Trophoblast cell (in vitro differentiated cells and primary cell): Measurements from ENCODE around the gene NDUFB3.

Experiments used
- DNase-seq, 2 donors: peaks; one replicate each; pipeline ENCODE4 v3.0.0-alpha.2; 2016
- H2AFZ ChIP-seq: 2 replicates; pipeline ENCODE4 v1.6.1; 2013; ENCODE audit warnings: low read length, moderate library complexity, mild to moderate bottlenecking; ENCODE audit not compliant: insufficient read depth, poor library complexity
- H2AK5ac ChIP-seq: 2 replicates; pipeline ENCODE4 v1.6.1; 2013; ENCODE audit warnings: mild to moderate bottlenecking, low read length
- H2BK120ac ChIP-seq: 2 replicates; pipeline ENCODE4 v1.6.1; 2013; ENCODE audit warnings: low read length, mild to moderate bottlenecking, moderate library complexity; ENCODE audit not compliant: insufficient read depth, poor library complexity
- H2BK12ac ChIP-seq: 2 replicates; pipeline ENCODE4 v1.6.1; 2013; ENCODE audit warnings: mild to moderate bottlenecking, low read length, moderate library complexity
- H2BK5ac ChIP-seq: 2 replicates; pipeline ENCODE4 v1.6.1; 2013; ENCODE audit warnings: low read length, low read depth, moderate library complexity, mild to moderate bottlenecking; ENCODE audit not compliant: poor library complexity
- H3K14ac ChIP-seq: 2 replicates; pipeline ENCODE4 v1.6.1; 2013; ENCODE audit warnings: mild to moderate bottlenecking, low read length
- H3K18ac ChIP-seq: 2 replicates; pipeline ENCODE4 v1.6.1; 2013; ENCODE audit warnings: mild to moderate bottlenecking, low read length
- H3K23ac ChIP-seq: 2 replicates; pipeline ENCODE4 v1.6.1; 2013; ENCODE audit warnings: low read length
- H3K27ac ChIP-seq: 2 replicates; pipeline ENCODE4 v1.5.1; 2013; ENCODE audit warnings: low read depth, mild to moderate bottlenecking, inconsistent platforms, low read length, moderate library complexity
- H3K27me3 ChIP-seq: 2 replicates; pipeline ENCODE4 v1.6.1; 2013; ENCODE audit warnings: inconsistent platforms, mild to moderate bottlenecking, low read length, moderate library complexity; ENCODE audit not compliant: insufficient read depth
- H3K36me3 ChIP-seq, 2 experiments: 1 replicate in 1 of 2; 2 replicates in 1 of 2; pipeline ENCODE4 v1.6.1; 2013; ENCODE audit warnings: low read length in 2 of 2, mild to moderate bottlenecking in 2 of 2, moderate library complexity in 1 of 2; ENCODE audit not compliant: insufficient read depth in 2 of 2, control insufficient read depth in 1 of 2
- H3K4ac ChIP-seq: 2 replicates; pipeline ENCODE4 v1.6.1; 2013; ENCODE audit warnings: low read depth, mild to moderate bottlenecking, low read length, moderate library complexity
- H3K4me1 ChIP-seq, 2 experiments: 1 replicate in 1 of 2; 2 replicates in 1 of 2; pipeline ENCODE4 v1.6.1; 2013; ENCODE audit warnings: low read length in 2 of 2, mild to moderate bottlenecking in 2 of 2, moderate library complexity in 1 of 2; ENCODE audit not compliant: insufficient read depth in 2 of 2, control insufficient read depth in 1 of 2
- H3K4me2 ChIP-seq: 2 replicates; pipeline ENCODE4 v1.6.1; 2013; ENCODE audit warnings: inconsistent platforms, mild to moderate bottlenecking, low read length, moderate library complexity
- H3K4me3 ChIP-seq: 2 replicates; pipeline ENCODE4 v1.5.1; 2013; ENCODE audit warnings: mild to moderate bottlenecking, low read depth, low read length, inconsistent platforms
- H3K79me1 ChIP-seq: one replicate; pipeline ENCODE4 v1.6.1; 2013; ENCODE audit warnings: low read length
- H3K79me2 ChIP-seq: 2 replicates; pipeline ENCODE4 v1.6.1; 2013; ENCODE audit warnings: low read length, mild to moderate bottlenecking; ENCODE audit not compliant: control insufficient read depth, insufficient read depth, poor library complexity
- H3K9ac ChIP-seq: 2 replicates; pipeline ENCODE4 v1.6.1; 2013; ENCODE audit warnings: mild to moderate bottlenecking, low read length
- H3K9me3 ChIP-seq: 2 replicates; pipeline ENCODE4 v1.6.1; 2013; ENCODE audit warnings: low read depth, mild to moderate bottlenecking, control low read depth, inconsistent platforms, low read length; ENCODE audit not compliant: insufficient read depth
- H4K12ac ChIP-seq: 2 replicates; pipeline ENCODE4 v1.6.1; 2013; ENCODE audit warnings: low read depth, mild to moderate bottlenecking, low read length, moderate library complexity
- H4K8ac ChIP-seq: 2 replicates; pipeline ENCODE4 v1.6.1; 2013; ENCODE audit warnings: low read depth, mild to moderate bottlenecking, low read length, moderate library complexity
- H4K91ac ChIP-seq: one replicate; pipeline ENCODE4 v1.6.1; 2013; ENCODE audit warnings: low read depth, mild to moderate bottlenecking, low read length, moderate library complexity
- WGBS: extraction: QIAGEN DNeasy Blood & Tissue Kit; methylation state at CpG from one replicate; pipeline ENCODE4 v1.1.7; 2013; ENCODE audit warnings: missing lambda C conversion rate; ENCODE audit not compliant: insufficient read length, insufficient coverage; ENCODE audit errors: extremely low coverage; 5-methylcytosine and 5-hydroxymethylcytosine counted together

The NDUFB3 gene

GRCh38 chr2:201105759-201106158 is 34.0 kb downstream of the NDUFB3 start:
- Histone ChIP-seq H3K4me3 (no peak overlapping the region), H4K12ac (no peak overlapping the region), H3K23ac (no peak overlapping the region), H4K91ac (no peak overlapping the region), H2AFZ (no peak overlapping the region), H3K27ac (no peak overlapping the region), H4K8ac (no peak overlapping the region), H2BK120ac (no peak overlapping the region), H3K4me2 (no peak overlapping the region), H3K36me3 (no peaks in the 10 kb centered on the region), H3K9me3 (no peaks in the 10 kb centered on the region), H3K4me1 (no peaks in the 10 kb centered on the region), H3K79me2 (no peaks in the 10 kb centered on the region), H2AK5ac (no peak overlapping the region), H2BK5ac (no peak overlapping the region), H3K79me1 (no peaks in the 10 kb centered on the region), H3K27me3 (no peaks in the 10 kb centered on the region), H3K9ac (no peak overlapping the region), H2BK12ac (no peak overlapping the region), H3K14ac (no peak overlapping the region), H3K4ac (no peak overlapping the region), H3K18ac (no peak overlapping the region)
- DNase-seq = no peak
- WGBS = no CpG with 5 or more reads among the region's 1 CpG

- H3K4me2 ChIP-seq = no peak overlapping the region
- no peak overlapping the region for H2AFZ ChIP-seq
- no peak overlapping the region for H3K27ac ChIP-seq
- no peak overlapping the region for H2BK120ac ChIP-seq
- no peak overlapping the region for H3K18ac ChIP-seq
- H2BK12ac ChIP-seq = no peak overlapping the region
- no peaks in the 10 kb centered on the region for H3K9me3 ChIP-seq
- WGBS = no CpG with 5 or more reads among the region's 2 CpGs
- no peaks in the 10 kb centered on the region for H3K36me3 ChIP-seq
- no peak overlapping the region for H4K8ac ChIP-seq
- no peak overlapping the region for H2BK5ac ChIP-seq
- no peak for DNase-seq
- H3K4me3 ChIP-seq = no peak overlapping the region
- H3K14ac ChIP-seq = no peak overlapping the region
- no peak overlapping the region for H3K23ac ChIP-seq
- H3K27me3 ChIP-seq = no peaks in the 10 kb centered on the region
- H3K4me1 ChIP-seq = no peaks in the 10 kb centered on the region
- no peak overlapping the region for H3K4ac ChIP-seq
- no peak overlapping the region for H2AK5ac ChIP-seq
- H3K9ac ChIP-seq = no peak overlapping the region
- no peaks in the 10 kb centered on the region for H3K79me2 ChIP-seq
- no peak overlapping the region for H4K91ac ChIP-seq
- H3K79me1 ChIP-seq = no peaks in the 10 kb centered on the region
- no peak overlapping the region for H4K12ac ChIP-seq
Observed at GRCh38 chr2:201107624-201108023, 35.8 kb downstream of the NDUFB3 start.

GRCh38 chr2:201108341-201108740 is 36.5 kb downstream of the NDUFB3 start:
- H2BK12ac ChIP-seq = no peak overlapping the region
- H3K36me3 ChIP-seq = no peaks in the 10 kb centered on the region
- no peak overlapping the region for H3K4ac ChIP-seq
- H3K14ac ChIP-seq = no peak overlapping the region
- H3K18ac ChIP-seq = no peak overlapping the region
- H2BK120ac ChIP-seq = no peak overlapping the region
- H3K23ac ChIP-seq = no peak overlapping the region
- H3K4me2 ChIP-seq = no peak overlapping the region
- no peak overlapping the region for H3K9ac ChIP-seq
- H3K27me3 ChIP-seq = no peaks in the 10 kb centered on the region
- no peaks in the 10 kb centered on the region for H3K4me1 ChIP-seq
- no peak overlapping the region for H4K12ac ChIP-seq
- H2AFZ ChIP-seq = no peak overlapping the region
- no peak overlapping the region for H4K91ac ChIP-seq
- no peak for DNase-seq
- no peak overlapping the region for H3K27ac ChIP-seq
- no CpG with 5 or more reads among the region's 2 CpGs for WGBS
- H2BK5ac ChIP-seq = no peak overlapping the region
- H3K4me3 ChIP-seq = no peak overlapping the region
- no peak overlapping the region for H2AK5ac ChIP-seq
- H3K79me1 ChIP-seq = no peaks in the 10 kb centered on the region
- H4K8ac ChIP-seq = no peak overlapping the region
- no peaks in the 10 kb centered on the region for H3K9me3 ChIP-seq
- H3K79me2 ChIP-seq = no peaks in the 10 kb centered on the region

GRCh38 chr2:201109186-201109585 is 37.4 kb downstream of the NDUFB3 start:
- H4K8ac ChIP-seq = no peak overlapping the region
- H2BK5ac ChIP-seq = no peak overlapping the region
- no peak overlapping the region for H4K12ac ChIP-seq

More at GRCh38 chr2:201109186-201109585, 37.4 kb downstream of the NDUFB3 start:
- no peak overlapping the region for H3K27ac ChIP-seq
- H3K14ac ChIP-seq = no peak overlapping the region
- H3K27me3 ChIP-seq = no peaks in the 10 kb centered on the region
- WGBS = no CpG with 5 or more reads among the region's 4 CpGs
- H3K4me3 ChIP-seq = no peak overlapping the region
- no peak for DNase-seq
- H3K79me1 ChIP-seq = no peaks in the 10 kb centered on the region
- no peaks in the 10 kb centered on the region for H3K4me1 ChIP-seq
- H3K9me3 ChIP-seq = no peaks in the 10 kb centered on the region
- H2BK120ac ChIP-seq = no peak overlapping the region
- H4K91ac ChIP-seq = no peak overlapping the region
- H3K36me3 ChIP-seq = no peaks in the 10 kb centered on the region
- H2AK5ac ChIP-seq = no peak overlapping the region
- no peak overlapping the region for H3K23ac ChIP-seq
- H3K4ac ChIP-seq = no peak overlapping the region
- H3K4me2 ChIP-seq = no peak overlapping the region
- H3K18ac ChIP-seq = no peak overlapping the region
- H3K79me2 ChIP-seq = no peaks in the 10 kb centered on the region
- H3K9ac ChIP-seq = no peak overlapping the region
- H2AFZ ChIP-seq = no peak overlapping the region
- H2BK12ac ChIP-seq = no peak overlapping the region
